Loucy (cell line): Measurements from ENCODE around the gene GSTM3.

Experiments used
- H2AFZ ChIP-seq: fragments of 200-600 bp; sonication (generic); 2 replicates; pipeline ENCODE4 v1.6.0; 2016; ENCODE audit warnings: antibody characterized with exemption, mild to moderate bottlenecking, low read length, moderate library complexity
- H3F3A ChIP-seq: fragments of 200-600 bp; 2 replicates; pipeline ENCODE4 v1.6.0; 2016; ENCODE audit warnings: antibody characterized with exemption, low read depth, mild to moderate bottlenecking
- H3K27me3 ChIP-seq: fragments of 200-600 bp; sonication (generic); 2 replicates; pipeline ENCODE4 v1.6.1; 2014; ENCODE audit warnings: low read length, mild to moderate bottlenecking; ENCODE audit not compliant: insufficient read depth, poor library complexity, severe bottlenecking
- H3K36me3 ChIP-seq: fragments of 200-600 bp; sonication (generic); 2 replicates; pipeline ENCODE4 v1.6.1; 2016; ENCODE audit warnings: low read length; ENCODE audit not compliant: insufficient read depth
- H3K4me1 ChIP-seq: fragments of 200-600 bp; sonication (generic); 2 replicates; pipeline ENCODE4 v1.5.1; 2014; ENCODE audit warnings: low read length, mild to moderate bottlenecking; ENCODE audit not compliant: insufficient read depth, poor library complexity, severe bottlenecking
- H3K4me2 ChIP-seq: fragments of 200-600 bp; sonication (generic); 2 replicates; pipeline ENCODE4 v1.6.0; 2014; ENCODE audit warnings: antibody characterized with exemption, low read length, low read depth, mild to moderate bottlenecking; ENCODE audit not compliant: poor library complexity, severe bottlenecking
- H3K4me3 ChIP-seq: fragments of 200-600 bp; sonication (generic); 2 replicates; pipeline ENCODE4 v1.5.1; 2014; ENCODE audit warnings: low read length, mild to moderate bottlenecking, mixed read lengths; ENCODE audit not compliant: poor library complexity, severe bottlenecking
- H3K79me2 ChIP-seq: fragments of 200-600 bp; sonication (generic); 2 replicates; pipeline ENCODE4 v1.6.1; 2014; ENCODE audit warnings: low read length; ENCODE audit not compliant: insufficient read depth
- H3K9ac ChIP-seq: fragments of 200-600 bp; sonication (generic); 2 replicates; pipeline ENCODE4 v1.6.0; 2014; ENCODE audit warnings: mild to moderate bottlenecking, low read depth, low read length, moderate library complexity; ENCODE audit not compliant: poor library complexity, severe bottlenecking
- H3K9me2 ChIP-seq: fragments of 200-600 bp; sonication (generic); replicated peaks from 2 replicates; pipeline ENCODE4 v1.6.1; 2016; ENCODE audit warnings: low read depth, low read length, mixed read lengths
- H3K9me3 ChIP-seq: fragments of 200-600 bp; sonication (generic); 2 replicates; pipeline ENCODE4 v1.6.1; 2014; ENCODE audit warnings: mild to moderate bottlenecking, antibody characterized with exemption, low read length, low read depth; ENCODE audit not compliant: insufficient read depth
- H4K20me1 ChIP-seq: fragments of 200-600 bp; sonication (generic); 2 replicates; pipeline ENCODE4 v1.6.0; 2014; ENCODE audit warnings: antibody characterized with exemption, low read length, mild to moderate bottlenecking; ENCODE audit not compliant: insufficient read depth, poor library complexity, severe bottlenecking
- CTCF ChIP-seq: fragments of 200-600 bp; sonication (generic); conservative IDR thresholded peaks from 2 replicates; pipeline ENCODE4 v1.5.1; 2014; ENCODE audit warnings: mild to moderate bottlenecking, antibody characterized with exemption, low read length
- EZH2phosphoT487 ChIP-seq: fragments of 200-600 bp; IDR thresholded peaks from 2 replicates; pipeline ENCODE4 v1.6.1; 2018; ENCODE audit warnings: antibody characterized with exemption, mild to moderate bottlenecking, moderate library complexity, borderline replicate concordance

The GSTM3 gene

GRCh38 chr1:109765896-109766615 lies 25.2 kb upstream of the GSTM3 start:
- no peaks in the 10 kb centered on the region for H3K9me3 ChIP-seq
- no peaks in the 10 kb centered on the region for H4K20me1 ChIP-seq
- no peak overlapping the region for H3K4me3 ChIP-seq
- TF ChIP-seq CTCF (no peak), EZH2phosphoT487 (no peak)
- H3K36me3 ChIP-seq = no peaks in the 10 kb centered on the region
- H3K9me2 ChIP-seq = no peaks in the 10 kb centered on the region
- H3F3A ChIP-seq = no peaks in the 10 kb centered on the region
- no peak overlapping the region for H3K9ac ChIP-seq
- H3K4me1 ChIP-seq = peaks cover 17% of the 10 kb centered on the region
- H2AFZ ChIP-seq = no peak overlapping the region
- no peaks in the 10 kb centered on the region for H3K27me3 ChIP-seq
- H3K4me2 ChIP-seq = no peak overlapping the region
- H3K79me2 ChIP-seq = no peaks in the 10 kb centered on the region

GRCh38 chr1:109765483-109765815 lies 24.6 kb upstream of the GSTM3 start:
- Histone ChIP-seq H2AFZ (no peak overlapping the region), H3K4me1 (peaks cover 17% of the 10 kb centered on the region), H3K9me3 (no peaks in the 10 kb centered on the region), H3K9ac (no peak overlapping the region), H3F3A (no peaks in the 10 kb centered on the region), H3K36me3 (no peaks in the 10 kb centered on the region), H4K20me1 (no peaks in the 10 kb centered on the region), H3K79me2 (no peaks in the 10 kb centered on the region), H3K4me3 (no peak overlapping the region), H3K27me3 (no peaks in the 10 kb centered on the region), H3K9me2 (no peaks in the 10 kb centered on the region), H3K4me2 (no peak overlapping the region)
- no peak for TF ChIP-seq CTCF
- TF ChIP-seq EZH2phosphoT487 = no peak

- no peak overlapping the region for H3K9ac ChIP-seq
- no peaks in the 10 kb centered on the region for H4K20me1 ChIP-seq
- H3K36me3 ChIP-seq = no peaks in the 10 kb centered on the region
- H3K9me3 ChIP-seq = no peaks in the 10 kb centered on the region
- no peak overlapping the region for H2AFZ ChIP-seq
- H3K79me2 ChIP-seq = no peaks in the 10 kb centered on the region
- TF ChIP-seq CTCF (no peak), EZH2phosphoT487 (no peak)
- H3K27me3 ChIP-seq = no peaks in the 10 kb centered on the region
- no peak overlapping the region for H3K4me3 ChIP-seq
- peaks cover 17% of the 10 kb centered on the region for H3K4me1 ChIP-seq
- H3K9me2 ChIP-seq = no peaks in the 10 kb centered on the region
- no peak overlapping the region for H3K4me2 ChIP-seq
- H3F3A ChIP-seq = no peaks in the 10 kb centered on the region
Measured at GRCh38 chr1:109764561-109765482, 24.0 kb upstream of the GSTM3 start.
